H1 (cell line): ENCODE data around the gene LRTM2. TPM values are rescaled to one million over a fixed set of nuclear protein-coding genes. Genes with fewer than 3 reads are reported as not detected.

ENCODE experiments used
- GTF2F1 ChIP-seq: IDR thresholded peaks from 2 replicates; pipeline ENCODE4 v1.6.1; 2012; ENCODE audit warnings: low read depth, low read length, improper control_type of control experiment, borderline replicate concordance
- polyA plus RNA-seq, 7 experiments: library from polyadenylated mRNA; depleted of rRNA in 3 of 7; stranded (reverse) in 5 of 7; unstranded in 2 of 7; fragments of >200 nt in 5 of 7; fragments of 200-250 nt in 2 of 7; gene quantifications; 1 replicate in 5 of 7; 2 replicates in 1 of 7; 4 replicates in 1 of 7; pipeline versions ENCODE4 v1.2.1 to v1.2.3, GENCODE V29; 2011 to 2013; ENCODE audit warnings: missing spikeins in 2 of 7, mixed read lengths in 2 of 7
- total RNA-seq: library from RNA; stranded (reverse); fragmentation: NEBNext Ultra II Directional; extraction: Animal tissue kit (Norgen Biotek cat#: 25700); gene quantifications from 2 replicates; pipeline ENCODE4 v1.2.1, GENCODE V29; 2021
- TF ChIP-seq, protein P1 (sequence below): IDR thresholded peaks from 2 replicates; pipeline ENCODE4 v1.6.1; 2012; ENCODE audit warnings: inconsistent platforms

LRTM2 gene
- total and polyA plus RNA-seq, 2 of the 8 experiments (the other 6 are each of a cell fraction or from before 2014, with no cell fraction given) = 0.06 TPM; not detected in 1

DNA sequence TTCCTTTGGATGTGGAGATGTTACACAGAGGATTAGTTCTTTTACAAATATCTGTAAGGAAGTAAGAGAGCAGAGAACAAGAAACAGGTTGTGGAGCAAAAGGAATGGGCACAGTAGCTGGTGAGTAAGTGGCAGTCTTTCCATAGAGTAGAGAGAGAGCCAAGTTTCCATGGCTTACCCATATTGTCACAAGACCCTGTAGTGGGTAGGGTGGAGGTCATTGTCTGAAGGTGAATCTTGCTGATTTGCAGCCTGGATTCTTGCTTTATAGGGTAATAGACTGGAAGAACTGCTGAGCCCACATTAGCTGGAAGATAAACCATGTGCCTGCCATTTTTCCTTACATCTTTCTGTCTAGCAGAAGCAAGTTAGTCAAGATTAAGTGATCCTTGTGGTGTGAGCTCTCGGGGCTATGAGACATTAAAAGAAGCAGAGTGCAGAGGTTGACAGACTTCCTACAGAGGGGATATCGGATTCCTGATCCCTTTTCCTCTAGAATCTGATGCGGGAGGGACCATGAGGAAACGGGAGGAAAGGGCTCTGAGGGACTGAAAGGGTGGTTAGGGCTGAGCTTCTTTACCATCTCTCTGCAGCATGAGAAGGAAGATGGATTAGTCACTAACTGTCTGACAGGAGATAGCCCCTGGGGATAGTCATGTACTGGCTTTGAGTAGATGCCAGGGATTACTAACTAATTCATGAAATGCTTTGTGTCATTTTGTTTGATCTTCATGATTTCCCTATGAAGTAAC is 44.0 kb upstream of the LRTM2 start (continued):
- no peak for TF ChIP-seq GTF2F1
- TF ChIP-seq, protein P1, sequence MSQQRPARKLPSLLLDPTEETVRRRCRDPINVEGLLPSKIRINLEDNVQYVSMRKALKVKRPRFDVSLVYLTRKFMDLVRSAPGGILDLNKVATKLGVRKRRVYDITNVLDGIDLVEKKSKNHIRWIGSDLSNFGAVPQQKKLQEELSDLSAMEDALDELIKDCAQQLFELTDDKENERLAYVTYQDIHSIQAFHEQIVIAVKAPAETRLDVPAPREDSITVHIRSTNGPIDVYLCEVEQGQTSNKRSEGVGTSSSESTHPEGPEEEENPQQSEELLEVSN = no peak
